HCT116 (cell line): Measurements from ENCODE around the gene USH1G. TPM values are rescaled to one million over a fixed set of nuclear protein-coding genes. Genes with fewer than 3 reads are reported as not detected.

Source experiments
- ATAC-seq: fragments of 200-7000 bp; cut with Tn5 transposase; 2 replicates; pipeline ENCODE4 v1.9.1; 2020; ENCODE audit warnings: mild to moderate bottlenecking, moderate library complexity
- BruUV-seq: library from RNA; stranded (reverse); fragments of 400-500 nt; replicated peaks from 2 replicates; lab custom pipeline; 2021; lab: Mats Ljungman, UMichigan
- CTCF ChIA-PET: fragments of 300-600 bp; sonication (Branson Sonifier 250); formaldehyde crosslinking; loops from one replicate; lab custom pipeline; 2021; ENCODE audit warnings: antibody characterized with exemption; lab: Charles Lee
- POLR2A ChIA-PET: fragments of 300-600, 350-600 bp; sonication (Branson Sonifier 250); formaldehyde crosslinking; loops from one replicate; lab custom pipeline; 2021; ENCODE audit warnings: antibody characterized with exemption; lab: Charles Lee
- RAD21 ChIA-PET, 2 experiments: fragments of 300-600 bp; sonication (Branson Sonifier 250); formaldehyde crosslinking; loops; one replicate each; lab custom pipeline; 2023; ENCODE audit warnings: low total read pairs in 2 of 2; ENCODE audit not compliant: uncharacterized antibody in 2 of 2, unreplicated experiment in 2 of 2, low non-redundant PET in 1 of 2; lab: Charles Lee
- DNase-seq: peaks from one replicate; pipeline ENCODE4 v3.0.0-alpha.2; 2010; ENCODE audit warnings: low read depth, low spot score
- H2AFZ ChIP-seq: fragments of 200-600 bp; shearing (Covaris generic), sonication (generic); 2 replicates; pipeline ENCODE4 v1.6.1; 2017; ENCODE audit warnings: low read depth, mixed run types, mixed read lengths, antibody characterized with exemption, low read length; ENCODE audit not compliant: poor library complexity, severe bottlenecking
- H3K27ac ChIP-seq: 2 replicates; pipeline ENCODE4 v1.5.1; 2012; ENCODE audit warnings: low read depth, low read length
- H3K27me3 ChIP-seq: fragments of 200-600 bp; sonication (generic); 2 replicates; pipeline ENCODE4 v1.6.1; 2016; ENCODE audit warnings: mixed run types, low read length, mixed read lengths; ENCODE audit not compliant: insufficient read depth
- H3K36me3 ChIP-seq, 2 experiments: fragments of 200-500 bp in 1 of 2; fragments of 200-600 bp in 1 of 2; sonication (Bioruptor generic) in 1 of 2; sonication (generic) in 1 of 2; 2 replicates each; pipeline versions ENCODE4 v1.5.1 to v1.6.1; 2014 to 2016; ENCODE audit warnings: low read length in 2 of 2, inconsistent platforms in 1 of 2, mixed read lengths in 1 of 2, mixed run types in 1 of 2; ENCODE audit not compliant: insufficient read depth in 2 of 2, control insufficient read depth in 1 of 2
- H3K4me1 ChIP-seq, 2 experiments: fragments of 200-600 bp in 1 of 2; sonication (generic) in 1 of 2; 2 replicates each; pipeline versions ENCODE4 v1.5.1 to v1.6.1; 2012 to 2017; ENCODE audit warnings: low read length in 2 of 2, inconsistent platforms in 1 of 2, mild to moderate bottlenecking in 1 of 2, mixed read lengths in 1 of 2, mixed run types in 1 of 2, moderate library complexity in 1 of 2; ENCODE audit not compliant: insufficient read depth in 2 of 2, control insufficient read depth in 1 of 2
- H3K4me2 ChIP-seq: fragments of 200-600 bp; sonication (generic); 2 replicates; pipeline ENCODE4 v1.6.1; 2017; ENCODE audit warnings: mixed run types, low read length, mixed read lengths
- H3K4me3 ChIP-seq, 2 experiments: fragments of 200-600 bp in 1 of 2; sonication (generic) in 1 of 2; replicated peaks in 1 of 2; 2 replicates each; pipeline ENCODE4 v1.5.1; 2011 to 2016; ENCODE audit warnings: low read length in 2 of 2, control low read depth in 1 of 2, low read depth in 1 of 2, mild to moderate bottlenecking in 1 of 2, mixed read lengths in 1 of 2, mixed run types in 1 of 2
- H3K79me2 ChIP-seq: fragments of 200-600 bp; sonication (generic); 2 replicates; pipeline ENCODE4 v1.6.1; 2017; ENCODE audit warnings: mild to moderate bottlenecking, mixed run types, low read length, moderate library complexity, mixed read lengths; ENCODE audit not compliant: insufficient read depth
- H3K9ac ChIP-seq: fragments of 200-600 bp; sonication (generic); 2 replicates; pipeline ENCODE4 v1.6.1; 2016; ENCODE audit warnings: low read length, mixed read lengths
- H3K9me2 ChIP-seq: fragments of 200-600 bp; sonication (generic), shearing (Covaris generic); 2 replicates; pipeline ENCODE4 v1.6.1; 2017; ENCODE audit warnings: mixed run types, mild to moderate bottlenecking, moderate library complexity; ENCODE audit not compliant: insufficient read depth
- H3K9me3 ChIP-seq, 2 experiments: fragments of 200-500 bp in 1 of 2; fragments of 200-600 bp in 1 of 2; sonication (Bioruptor generic) in 1 of 2; sonication (generic) in 1 of 2; 2 replicates each; pipeline ENCODE4 v1.6.1; 2014 to 2017; ENCODE audit warnings: low read length in 2 of 2, mixed read lengths in 2 of 2, inconsistent platforms in 1 of 2, low read depth in 1 of 2, mild to moderate bottlenecking in 1 of 2, mixed run types in 1 of 2, moderate library complexity in 1 of 2; ENCODE audit not compliant: control insufficient read depth in 1 of 2, insufficient read depth in 1 of 2
- H4K20me1 ChIP-seq: fragments of 200-600 bp; sonication (generic), shearing (Covaris generic); 2 replicates; pipeline ENCODE4 v1.6.1; 2017; ENCODE audit warnings: mixed run types, mild to moderate bottlenecking, moderate library complexity; ENCODE audit not compliant: insufficient read depth
- ATF3 ChIP-seq: IDR thresholded peaks from 2 replicates; pipeline ENCODE4 v1.6.1; 2012
- CTCF ChIP-seq, 3 experiments: fragments of 200-600 bp in 1 of 3; sonication (generic) in 1 of 3; IDR thresholded peaks in 2 of 3; conservative IDR thresholded peaks in 1 of 3; 2 replicates each; pipeline ENCODE4 v1.5.1; 2012 to 2017; ENCODE audit warnings: low read depth in 2 of 3, low read length in 2 of 3, antibody characterized with exemption in 1 of 3, borderline replicate concordance in 1 of 3, control low read depth in 1 of 3, mild to moderate bottlenecking in 1 of 3, mixed read lengths in 1 of 3, mixed run types in 1 of 3, moderate library complexity in 1 of 3; ENCODE audit not compliant: insufficient read depth in 1 of 3
- ELF1 ChIP-seq: IDR thresholded peaks from 2 replicates; pipeline ENCODE4 v1.6.1; 2012; ENCODE audit warnings: low read depth, borderline replicate concordance
- MAX ChIP-seq: IDR thresholded peaks from 2 replicates; pipeline ENCODE4 v1.6.1; 2012
- POLR2AphosphoS5 ChIP-seq: IDR thresholded peaks from 2 replicates; pipeline ENCODE4 v1.6.1; 2011; ENCODE audit warnings: mild to moderate bottlenecking, low read depth, low read length, moderate library complexity
- YY1 ChIP-seq: IDR thresholded peaks from 2 replicates; pipeline ENCODE4 v1.6.1; 2011; ENCODE audit warnings: low read length, low read depth, moderate library complexity, mild to moderate bottlenecking; ENCODE audit not compliant: insufficient replicate concordance; ENCODE audit errors: extremely low read depth
- intact Hi-C: fragments of 100-400 bp; cut with micrococcal nuclease; formaldehyde crosslinking; loops from 2 replicates; pipeline ENCODE4 v1.10.0; 2022
- total RNA-seq: library from RNA; stranded (reverse); gene quantifications from one replicate; pipeline ENCODE4 v1.2.1, GENCODE V29; 2021; ENCODE audit not compliant: unreplicated experiment

The USH1G gene
- total RNA-seq, 1 experiment from 2014 or later, result 3.1 TPM

GRCh38 chr17:74923538-74924249 is 639 bp upstream of the USH1G start:
- no peak overlapping the region for H3K27ac ChIP-seq

More at GRCh38 chr17:74923538-74924249, 639 bp upstream of the USH1G start:
- H3K9me3 ChIP-seq, result no peaks in the 10 kb centered on the region
- DNase-seq, result no peak
- BruUV-seq, result no TSS peak
- ATAC-seq, result peak; percentile 84
- peaks cover 0 to 2% of the 10 kb centered on the region in 2 experiments; a peak in 1 of 4 replicates for H3K36me3 ChIP-seq
- intact Hi-C loops, result loop anchor here (1.0 kb wide), 1 partner anchor 35 kb away; no protein-coding TSS in a partner anchor
- POLR2A ChIA-PET, result no interaction called here
- peak overlapping the region; percentile 78 for H2AFZ ChIP-seq
- peak overlapping the region; percentile 97 for H3K4me2 ChIP-seq
- peaks cover 4% of the 10 kb centered on the region; the same call in 1 of the 2 replicates for H3K27me3 ChIP-seq
- TF ChIP-seq ATF3 (no peak), CTCF (IDR thresholded peaks at IDR 0.05 in 2 of 3, conservative IDR thresholded peaks at IDR 0.05 in 1 of 3; ENCODE audit: borderline replicate concordance in 1 of 3, insufficient read depth in 1 of 3, low read depth in 2 of 3, low read length in 2 of 3) (peak; percentile 84 to 93 (median 90)), POLR2AphosphoS5 (peak; percentile 22; the same call in 1 of the 2 replicates), ELF1 (no peak), YY1 (peak; percentile 19), MAX (peak; percentile 99)
- peaks cover 16 to 34% of the 10 kb centered on the region in 2 experiments for H3K4me1 ChIP-seq
- H3K4me3 ChIP-seq, result peak overlapping the region; percentile 58 to 65
- H3K79me2 ChIP-seq, result no peaks in the 10 kb centered on the region
- CTCF ChIA-PET, result interaction anchor here (0.6 to 2.8 kb wide), 9 partner anchors 10 to 317 kb away, joined by 3 to 21 read pairs (median 5); partner anchors contain the start of gene FDXR
- H3K9ac ChIP-seq, result peak overlapping the region; percentile 64
- H4K20me1 ChIP-seq, result no peaks in the 10 kb centered on the region
- no peaks in the 10 kb centered on the region for H3K9me2 ChIP-seq
- RAD21 ChIA-PET, result no interaction called here
